ENCODE measurements around the gene DNAJC10. TPM values are rescaled to one million over a fixed set of nuclear protein-coding genes. Genes with fewer than 3 reads are reported as not detected.
"Not testable (repeated sequence)": the region's sequence is repeated elsewhere in the genome, so short reads cannot be mapped to it uniquely, and the experiment has no call there.

Gene DNAJC10
- 10 to 100 TPM; 57.2 to 71.6 TPM for total RNA-seq
- long read RNA-seq, full-length matches to known transcripts, result 42 of 65 reads
- long read RNA-seq, partial matches to known transcripts, result 5 of 65 reads
- long read RNA-seq, other reads (novel, unspliced or antisense), result 18 of 65 reads

GRCh38 chr2:182715892-182716649 lies at the start of gene DNAJC10:
Gene DNAJC10, plus strand, starts transcription at chr2:182716257. Its CDS starts 1,830 bp downstream, at chr2:182718087.
- intact Hi-C loops (cut with DNase I), result no loop called here
- peak; percentile 97 to 98 for ATAC-seq
- peak; percentile 93 for DNase-seq

- intact Hi-C loops (cut with DNase I), result no loop called here
- ATAC-seq, result no peak
Measured at GRCh38 chr2:182666674-182667314, 49.3 kb upstream of the DNAJC10 start.

GRCh38 chr2:182667315-182667695 lies 48.8 kb upstream of the DNAJC10 start:
- intact Hi-C loops (cut with DNase I), result no loop called here

More at GRCh38 chr2:182666674-182667314, 49.3 kb upstream of the DNAJC10 start:
- no peak for DNase-seq

GRCh38 chr2:182668671-182669070 lies 47.4 kb upstream of the DNAJC10 start:
- no peak for DNase-seq
- ATAC-seq, result no peak

More at GRCh38 chr2:182667315-182667695, 48.8 kb upstream of the DNAJC10 start:
- DNase-seq, result no peak
- ATAC-seq, result no peak

GRCh38 chr2:182672466-182673165 lies 43.4 kb upstream of the DNAJC10 start:
- ATAC-seq (no peak), DNase-seq (no peak)
- intact Hi-C loops (cut with DNase I), result no loop called here

More at GRCh38 chr2:182668671-182669070, 47.4 kb upstream of the DNAJC10 start:
- intact Hi-C loops (cut with DNase I), result no loop called here

GRCh38 chr2:182680837-182681236 lies 35.2 kb upstream of the DNAJC10 start:
- ATAC-seq (no peak), DNase-seq (no peak)
- intact Hi-C loops (cut with DNase I), result no loop called here

- ATAC-seq (no peak), DNase-seq (no peak)
- intact Hi-C loops (cut with DNase I), result no loop called here
Measured at GRCh38 chr2:182682210-182682609, 33.8 kb upstream of the DNAJC10 start.

- no peak for ATAC-seq
- intact Hi-C loops (cut with DNase I), result no loop called here
- no peak for DNase-seq
Measured at GRCh38 chr2:182685559-182685958, 30.5 kb upstream of the DNAJC10 start.

- not testable (repeated sequence) for ATAC-seq
Measured at GRCh38 chr2:182686763-182687162, 29.3 kb upstream of the DNAJC10 start.

GRCh38 chr2:182694189-182694588 lies 21.9 kb upstream of the DNAJC10 start:
- ATAC-seq, result no peak
- intact Hi-C loops (cut with DNase I), result no loop called here
- DNase-seq, result no peak

More at GRCh38 chr2:182686763-182687162, 29.3 kb upstream of the DNAJC10 start:
- DNase-seq; intact Hi-C loops (cut with DNase I): not testable (repeated sequence)

- DNase-seq, result no peak
- intact Hi-C loops (cut with DNase I), result no loop called here
- ATAC-seq, result no peak
Measured at GRCh38 chr2:182695776-182696175, 20.3 kb upstream of the DNAJC10 start.

- DNase-seq (no peak), ATAC-seq (no peak)
- intact Hi-C loops (cut with DNase I), result no loop called here
Measured at GRCh38 chr2:182698671-182699070, 17.4 kb upstream of the DNAJC10 start.

GRCh38 chr2:182705761-182706160 lies 10.3 kb upstream of the DNAJC10 start:
- no peak for ATAC-seq
- DNase-seq, result no peak
- intact Hi-C loops (cut with DNase I), result no loop called here

- ATAC-seq, result no peak
- no peak for DNase-seq
- intact Hi-C loops (cut with DNase I), result no loop called here
Measured at GRCh38 chr2:182706751-182707150, 9.3 kb upstream of the DNAJC10 start.

GRCh38 chr2:182713601-182714000 lies 2.5 kb upstream of the DNAJC10 start:
- DNase-seq, result no peak
- intact Hi-C loops (cut with DNase I), result no loop called here
- no peak for ATAC-seq

GRCh38 chr2:182715121-182715891 lies 751 bp upstream of the DNAJC10 start:
- DNase-seq (no peak), ATAC-seq (peak; percentile 1 to 6)
- intact Hi-C loops (cut with DNase I), result no loop called here

GRCh38 chr2:182716650-182716979 lies 558 bp downstream of the DNAJC10 start:
- peak; percentile 2 to 3 for ATAC-seq
- intact Hi-C loops (cut with DNase I), result no loop called here
- DNase-seq, result no peak

- intact Hi-C loops (cut with DNase I), result no loop called here
- ATAC-seq (no peak), DNase-seq (no peak)
Measured at GRCh38 chr2:182717416-182717815, 1.4 kb downstream of the DNAJC10 start.

- intact Hi-C loops (cut with DNase I), result no loop called here
- no peak for ATAC-seq
- DNase-seq, result no peak
Measured at GRCh38 chr2:182717816-182718215, 1.8 kb downstream of the DNAJC10 start.
